Heart left ventricle (tissue), 16 donors: ENCODE results near the gene PTGIS. TPM values are rescaled to one million over a fixed set of nuclear protein-coding genes. Genes with fewer than 3 reads are reported as not detected.

Experiments
- ATAC-seq, 4 donors: fragments of 200-7000 bp; cut with Tn5 transposase; one replicate each; pipeline ENCODE4 v1.9.1; 2020 to 2022; ENCODE audit warnings: moderate library complexity in 4 of 4, mild to moderate bottlenecking in 3 of 4, moderate number of reproducible peaks in 1 of 4
- DNase-seq, 5 donors: peaks; one replicate each; pipeline ENCODE4 v3.0.0-alpha.2; 2020
- H3K27ac ChIP-seq, 12 donors: fragments of 200-600 bp; sonication (generic) in 4 of 12; one replicate each; pipeline versions ENCODE4 v1.5.0 to v1.8.0; 2016 to 2022; ENCODE audit warnings: mild to moderate bottlenecking in 2 of 12
- H3K27me3 ChIP-seq, 9 donors: fragments of 200-600 bp; sonication (generic) in 2 of 9; one replicate each; pipeline versions ENCODE4 v1.5.1 to v1.8.0; 2016 to 2022; ENCODE audit warnings: mild to moderate bottlenecking in 3 of 9
- H3K36me3 ChIP-seq, 9 donors: fragments of 200-600 bp; sonication (generic) in 2 of 9; one replicate each; pipeline versions ENCODE4 v1.5.0 to v1.8.0; 2018 to 2022; ENCODE audit warnings: mild to moderate bottlenecking in 2 of 9
- H3K4me1 ChIP-seq, 12 donors: fragments of 200-600 bp; sonication (generic) in 4 of 12; one replicate each; pipeline versions ENCODE4 v1.5.0 to v1.8.0; 2016 to 2022; ENCODE audit warnings: mild to moderate bottlenecking in 3 of 12
- H3K4me3 ChIP-seq, 12 donors: fragments of 200-600 bp; sonication (generic) in 4 of 12; one replicate each; pipeline versions ENCODE4 v1.5.0 to v1.8.0; 2017 to 2022; ENCODE audit warnings: mild to moderate bottlenecking in 9 of 12, moderate library complexity in 4 of 12
- H3K9me3 ChIP-seq, 12 donors: fragments of 200-600 bp; sonication (generic) in 4 of 12; one replicate each; pipeline versions ENCODE4 v1.5.0 to v1.8.0; 2016 to 2022; ENCODE audit warnings: mild to moderate bottlenecking in 1 of 12
- CTCF ChIP-seq, 12 donors: fragments of 200-600 bp; sonication (generic) in 4 of 12; IDR thresholded peaks; one replicate each; pipeline versions ENCODE4 v1.5.0 to v1.8.0; 2018 to 2022; ENCODE audit warnings: antibody characterized with exemption in 12 of 12, mild to moderate bottlenecking in 5 of 12
- POLR2A ChIP-seq, 2 donors: fragments of 450-650 bp; IDR thresholded peaks; one replicate each; pipeline ENCODE4 v1.6.1; 2017; ENCODE audit warnings: antibody characterized with exemption in 2 of 2, mild to moderate bottlenecking in 2 of 2, moderate library complexity in 2 of 2
- WGBS, 4 donors: extraction: QIAGEN DNeasy Blood & Tissue Kit in 2 of 4; methylation state at CpG; one replicate each; pipeline versions ENCODE4 v1.1.5 to v1.1.7; 2013 to 2018; 5-methylcytosine and 5-hydroxymethylcytosine counted together
- intact Hi-C, 10 donors: fragments of 100-400 bp; cut with DNase I; formaldehyde crosslinking; loops; one replicate each; pipeline versions ENCODE4 v1.11.1 to v1.14.2; 2022
- polyA plus RNA-seq, 2 donors: library from polyadenylated mRNA; stranded (reverse); fragments of 200-250 nt; gene quantifications; one replicate each; pipeline ENCODE4 v1.2.3, GENCODE V29; 2013
- total RNA-seq, 9 donors: library from RNA; depleted of rRNA in 2 of 9; stranded (reverse); fragments of >200 nt in 2 of 9; fragmentation: NEBNext Ultra II Directional in 3 of 9; extraction: Animal tissue kit (Norgen Biotek cat#: 25700) in 3 of 9; gene quantifications; one replicate each; pipeline versions ENCODE4 v1.1.0 to v1.2.4, GENCODE V29; 2016 to 2023
- donor health status: ischemic (EF 13 %, LVEDD 7.1; RV severe dilation, severe dysfunction).
- donor health status: healthy with polysubstance abuse.
- donor health status: DM: no; HTN: yes; CAD: no.
- donor health status: DM: no; HTN: no; CAD: no.
- donor health status: ischemic (EF 25% LVEDD 6.9; RV normal size, moderate dysfunction).
- donor health status: ischemic (EF 25% LVEDD 5.7; RV mildly dilated, moderate dysfunction).
- donor health status: healthy.
- donor health status: DM: yes; HTN: yes; CAD: no.
- donor health status: ischemic (EF 35%, LVEDD 5.7; RV mildly dilated, moderate dysfunction).
- donor health status: nonischemic (EF 11% LVEDD 7.7; RV severe dilation, severe dysfunction).
- donor health status: DM: yes; HTN: yes; CAD: no.
- donor health status: PGD.
- donor health status: ischemic (EF 29% LVEDD 5.4; RV normal size, mild dysfunction).
- donor health status: nonischemic (EF 23%, LVEDD 6.1; RV moderate dilation, normal function).

The PTGIS gene
- total and polyA plus RNA-seq, 11 donors = 5.3 to 95.2 (median 20.1) TPM

- TF ChIP-seq CTCF (IDR thresholded peaks at IDR 0.05) = peak; percentile 63 to 88 (median 80)
- no peak for TF ChIP-seq POLR2A (IDR thresholded peaks at IDR 0.05)
- no peaks in the 10 kb centered on the region for H3K9me3 ChIP-seq
- peak; percentile 75 to 89 (median 77) for DNase-seq
- H3K36me3 ChIP-seq = no peaks in the 10 kb centered on the region
- ATAC-seq = peak; percentile 73 to 92 (median 90)
- WGBS, 4 donors = 1 to 2% (median 1%) methylated on average over 44 to 61 of the region's 61 CpGs
- intact Hi-C loops = loop anchor here (1.0 to 5.0 kb wide), 8 partner anchors 48 to 152 kb away; no protein-coding TSS in a partner anchor
- H3K27me3 ChIP-seq = peaks cover 0 to 43% (median 20%) of the 10 kb centered on the region in 9 donors
- H3K27ac ChIP-seq = peak overlapping the region in 1 of 12 donors; percentile 57
- H3K4me3 ChIP-seq = peak overlapping the region in 11 of 12 donors; percentile 31 to 64 (median 48)
- H3K4me1 ChIP-seq = peaks cover 0 to 27% (median 13%) of the 10 kb centered on the region in 12 donors
These were observed 83.5 kb downstream of the PTGIS start for GRCh38 chr20:49484180-49485140.

- 1% methylated on average over 16 to 44 of the region's 44 CpGs for WGBS, 4 donors
- peaks cover 0 to 43% (median 16%) of the 10 kb centered on the region in 9 donors for H3K27me3 ChIP-seq
- intact Hi-C loops = loop anchor here (1.0 to 5.0 kb wide), 7 partner anchors 49 to 149 kb away; no protein-coding TSS in a partner anchor
- no peak for TF ChIP-seq POLR2A (IDR thresholded peaks at IDR 0.05)
- peak overlapping the region in 11 of 12 donors; percentile 22 to 64 (median 47) for H3K4me3 ChIP-seq
- H3K4me1 ChIP-seq = peaks cover 0 to 27% (median 13%) of the 10 kb centered on the region in 12 donors
- H3K9me3 ChIP-seq = no peaks in the 10 kb centered on the region
- DNase-seq (no peak), ATAC-seq (no peak)
- no peaks in the 10 kb centered on the region for H3K36me3 ChIP-seq
- H3K27ac ChIP-seq = peak overlapping the region in 1 of 12 donors; percentile 77
These were observed 84.2 kb downstream of the PTGIS start for GRCh38 chr20:49483696-49484123.

GRCh38 chr20:49483018-49483695 lies 84.8 kb downstream of the PTGIS start:
- Histone ChIP-seq H3K4me1 (peaks cover 0 to 27% (median 13%) of the 10 kb centered on the region in 12 donors), H3K27ac (peak overlapping the region in 1 of 12 donors; percentile 77), H3K9me3 (no peaks in the 10 kb centered on the region), H3K27me3 (peaks cover 0 to 43% (median 16%) of the 10 kb centered on the region in 9 donors), H3K36me3 (no peaks in the 10 kb centered on the region), H3K4me3 (peak overlapping the region in 11 of 12 donors; percentile 22 to 64 (median 47))
- WGBS, 4 donors = 2 to 3% (median 3%) methylated on average over 26 to 27 of the region's 27 CpGs
- no peak for TF ChIP-seq CTCF (IDR thresholded peaks at IDR 0.05)
- no peak for TF ChIP-seq POLR2A (IDR thresholded peaks at IDR 0.05)
- ATAC-seq (no peak), DNase-seq (no peak)
- intact Hi-C loops = loop anchor here in 7 of 10 donors (2.0 to 5.0 kb wide), 4 partner anchors 49 to 148 kb away; no protein-coding TSS in a partner anchor

- peaks cover 0 to 27% (median 13%) of the 10 kb centered on the region in 12 donors for H3K4me1 ChIP-seq
- DNase-seq = peak; percentile 46 to 77 (median 59)
- intact Hi-C loops = loop anchor here in 8 of 10 donors (1.0 to 5.0 kb wide), 5 partner anchors 50 to 148 kb away; no protein-coding TSS in a partner anchor
- peak within 1 kb of the TSS in 11 of 12 donors; percentile 22 to 64 (median 47) for H3K4me3 ChIP-seq
- H3K9me3 ChIP-seq = no peaks in the 10 kb centered on the region
- peak in 4 of 12 donors; percentile 9 to 23 (median 16) for TF ChIP-seq CTCF (IDR thresholded peaks at IDR 0.05)
- TF ChIP-seq POLR2A (IDR thresholded peaks at IDR 0.05) = no peak
- H3K27ac ChIP-seq = peak within 1 kb of the TSS in 1 of 12 donors; percentile 77
- no peaks in the 10 kb centered on the region for H3K36me3 ChIP-seq
- ATAC-seq = peak; percentile 56 to 81 (median 78)
- H3K27me3 ChIP-seq = peaks cover 0 to 44% (median 16%) of the 10 kb centered on the region in 9 donors
- WGBS, 4 donors = 0 to 8% (median 2%) methylated on average over 11 to 34 of the region's 34 CpGs
These were observed 85.3 kb downstream of the PTGIS start, which contains the start of gene KCNB1 for GRCh38 chr20:49482621-49483017. Gene KCNB1 (minus strand): TSS chr20:49482668. CDS start chr20:49482480, 188 bp downstream.
